ENCODE measurements around the gene APOL2.

DNA sequence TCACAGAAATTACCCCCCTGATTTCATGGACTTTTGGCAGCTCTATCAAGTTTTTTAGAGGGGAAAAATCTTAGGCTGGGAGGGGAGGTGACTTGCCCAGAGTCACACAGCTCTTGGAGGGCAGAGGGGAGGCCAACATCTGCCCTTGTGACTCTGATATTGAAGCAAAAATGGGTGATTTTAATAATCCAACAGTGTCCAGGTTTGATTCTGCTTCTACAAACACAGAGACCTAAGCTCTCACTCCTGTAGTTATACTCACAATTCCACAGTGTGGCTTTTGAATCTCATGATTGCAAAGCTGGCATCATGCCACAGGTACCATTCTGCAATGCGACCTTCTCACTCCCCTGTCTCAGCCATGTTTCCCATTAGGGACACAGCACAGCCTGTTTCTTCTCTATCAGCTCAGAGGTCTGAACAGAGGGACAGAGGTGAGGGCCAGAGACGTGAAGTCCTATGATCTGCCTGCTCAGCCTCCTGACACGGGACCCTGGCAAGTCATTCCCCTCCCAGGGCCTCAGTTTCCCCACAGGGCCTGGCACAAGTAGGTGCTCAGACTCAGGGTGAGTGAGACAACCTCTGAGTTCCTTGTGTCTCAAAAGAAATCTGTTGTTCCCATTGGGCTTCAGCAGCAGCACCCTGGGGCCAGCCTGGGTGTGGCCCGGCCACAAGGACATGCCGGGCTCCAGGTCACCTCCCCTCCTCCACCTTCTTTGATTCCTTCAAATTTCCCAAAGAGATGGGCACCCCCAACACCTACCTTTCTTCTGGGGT, 766 bp downstream of the APOL2 start:
- no peak for TF ChIP-seq CTCF (conservative IDR thresholded peaks at IDR 0.05 in 1 of 2, IDR thresholded peaks at IDR 0.05 in 1 of 2; ENCODE audit: extremely low read depth in 1 of 2, insufficient read depth in 1 of 2, low read depth in 1 of 2, low read length in 2 of 2)
- TF ChIP-seq EZH2 (IDR thresholded peaks at IDR 0.05; ENCODE audit: borderline replicate concordance, low read length), result no peak

Measured in mammary epithelial cell (primary cell).